HCT116 (cell line): Measurements from ENCODE around the gene NCKAP5.

Source experiments
- CEBPB ChIP-seq: IDR thresholded peaks from 2 replicates; pipeline ENCODE4 v1.6.1; 2012; ENCODE audit warnings: low read depth
- CTCF ChIP-seq, 3 experiments: fragments of 200-600 bp in 1 of 3; sonication (generic) in 1 of 3; IDR thresholded peaks in 2 of 3; conservative IDR thresholded peaks in 1 of 3; 2 replicates each; pipeline ENCODE4 v1.5.1; 2012 to 2017; ENCODE audit warnings: low read depth in 2 of 3, low read length in 2 of 3, antibody characterized with exemption in 1 of 3, borderline replicate concordance in 1 of 3, control low read depth in 1 of 3, mild to moderate bottlenecking in 1 of 3, mixed read lengths in 1 of 3, mixed run types in 1 of 3, moderate library complexity in 1 of 3; ENCODE audit not compliant: insufficient read depth in 1 of 3
- EZH2 ChIP-seq: fragments of 200-600 bp; sonication (generic); IDR thresholded peaks from 2 replicates; pipeline ENCODE4 v1.6.1; 2017; ENCODE audit warnings: antibody characterized with exemption, mixed run types
- POLR2A ChIP-seq: IDR thresholded peaks from 2 replicates; pipeline ENCODE4 v1.7.0; 2011; ENCODE audit warnings: borderline replicate concordance; ENCODE audit not compliant: insufficient read depth, insufficient read length; ENCODE audit errors: extremely low read depth
- POLR2AphosphoS5 ChIP-seq: IDR thresholded peaks from 2 replicates; pipeline ENCODE4 v1.6.1; 2011; ENCODE audit warnings: mild to moderate bottlenecking, low read depth, low read length, moderate library complexity
- REST ChIP-seq: IDR thresholded peaks from 2 replicates; pipeline ENCODE4 v1.6.1; 2012; ENCODE audit warnings: low read depth
- SRF ChIP-seq: IDR thresholded peaks from 2 replicates; pipeline ENCODE4 v1.6.1; 2012; ENCODE audit warnings: low read depth
- YY1 ChIP-seq: IDR thresholded peaks from 2 replicates; pipeline ENCODE4 v1.6.1; 2011; ENCODE audit warnings: low read length, low read depth, moderate library complexity, mild to moderate bottlenecking; ENCODE audit not compliant: insufficient replicate concordance; ENCODE audit errors: extremely low read depth

GRCh38 chr2:133416736-133417135, 151.5 kb downstream of the NCKAP5 start:
- TF ChIP-seq POLR2AphosphoS5 (no peak), CTCF (IDR thresholded peaks at IDR 0.05 in 2 of 3, conservative IDR thresholded peaks at IDR 0.05 in 1 of 3; ENCODE audit: borderline replicate concordance in 1 of 3, insufficient read depth in 1 of 3, low read depth in 2 of 3, low read length in 2 of 3) (no peak), EZH2 (no peak), POLR2A (no peak), YY1 (no peak), CEBPB (no peak), REST (no peak), SRF (no peak)
